ENCODE results near the gene ZNF593OS.

ZNF593OS gene

GRCh38 chr1:26160527-26161414, 10.9 kb downstream of the ZNF593OS start:
- DNase-seq (ENCODE audit: extremely low read depth in 1 of 2, low read depth in 1 of 2), result no peak

DNA sequence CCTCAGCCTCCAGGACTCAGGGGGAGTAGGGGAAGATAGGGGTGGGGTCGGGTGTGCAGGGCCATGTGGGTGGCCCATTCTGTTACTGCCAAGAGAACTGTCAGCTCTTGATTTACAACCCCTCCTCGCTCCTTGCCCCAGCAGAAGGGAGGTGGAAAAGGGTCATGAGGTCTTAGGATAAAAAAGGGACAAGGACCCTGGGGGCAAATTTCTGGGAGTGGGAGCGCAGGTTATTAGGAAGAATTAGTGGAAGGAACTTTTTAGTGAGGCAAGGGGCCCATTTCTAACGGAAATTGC, 11.9 kb downstream of the ZNF593OS start:
- DNase-seq (ENCODE audit: extremely low read depth in 1 of 2, low read depth in 1 of 2), result no peak

- DNase-seq (ENCODE audit: extremely low read depth in 1 of 2, low read depth in 1 of 2), result no peak
Measured at GRCh38 chr1:26158908-26159742, 12.5 kb downstream of the ZNF593OS start, which contains the start of gene FAM110D. TSS of gene FAM110D (plus strand) at chr1:26159079. CDS start at chr1:26161292, 2,213 bp downstream.

DNA sequence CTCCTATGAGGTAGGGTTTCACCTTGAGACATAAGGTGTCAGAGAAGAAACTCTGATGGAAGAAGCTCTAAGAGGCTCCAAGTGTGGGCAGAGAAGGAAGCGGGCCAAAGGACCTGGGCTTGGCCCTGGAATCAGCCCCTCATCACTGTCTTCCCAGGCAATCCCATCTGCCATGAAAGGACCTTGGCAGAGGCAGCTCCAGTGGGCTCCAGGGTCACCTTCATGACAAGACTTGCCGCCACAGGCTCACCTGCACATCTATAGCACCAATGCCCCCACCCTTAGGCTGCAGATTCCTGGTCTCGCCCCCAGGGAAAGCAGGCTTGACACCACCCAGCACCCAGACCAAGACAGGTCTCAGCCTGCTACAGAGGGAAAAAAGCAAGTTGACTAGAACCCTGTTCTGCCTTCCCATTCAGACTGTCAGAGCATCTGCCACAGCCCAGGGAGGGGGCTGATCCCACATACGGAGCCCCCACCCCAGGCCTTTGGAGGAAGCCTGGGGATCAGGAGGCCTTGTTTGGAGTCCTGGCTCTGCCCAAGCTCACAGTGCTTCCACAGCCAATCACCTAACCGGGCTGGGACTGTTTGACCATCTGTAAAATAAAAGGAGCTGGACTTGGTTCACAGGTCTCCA, 13.2 kb downstream of the ZNF593OS start:
- DNase-seq (ENCODE audit: extremely low read depth in 1 of 2, low read depth in 1 of 2), result no peak

DNA sequence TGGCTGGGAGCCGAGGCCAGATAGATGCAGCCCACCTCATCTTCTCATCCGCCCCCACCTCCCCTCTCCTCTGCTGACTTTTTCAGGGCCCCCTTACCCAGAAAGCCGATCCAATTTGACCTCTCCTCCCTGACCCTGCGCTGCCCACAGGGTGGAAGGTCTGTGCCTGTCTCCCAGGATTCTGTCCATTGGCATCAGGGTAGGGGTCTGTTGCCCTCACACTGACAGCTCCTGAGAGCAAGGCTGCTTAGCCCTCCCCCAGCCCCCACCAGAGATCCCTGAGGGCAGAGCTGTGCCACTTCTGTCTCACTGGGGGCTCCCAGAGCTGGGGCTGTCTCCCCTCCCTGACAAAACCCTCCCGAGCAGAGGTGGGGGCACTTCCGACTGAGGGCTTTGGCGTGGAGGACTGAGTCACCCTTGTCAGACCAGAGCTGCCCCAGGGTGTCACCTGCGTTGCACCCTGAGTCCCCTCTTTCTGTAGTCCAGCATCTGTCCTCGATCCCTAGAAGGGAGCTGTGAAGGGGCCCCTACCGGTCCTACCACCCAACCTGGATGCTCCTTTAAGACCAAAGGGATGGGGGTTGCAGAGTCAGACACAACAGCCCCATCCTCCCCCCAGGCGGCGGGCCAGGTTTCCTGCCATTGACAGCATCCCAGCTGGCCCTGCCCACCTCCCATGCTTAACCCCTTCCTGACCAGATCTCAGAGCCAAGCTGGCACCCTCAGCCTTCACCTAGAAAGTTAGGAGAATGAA, 15.2 kb downstream of the ZNF593OS start:
- DNase-seq (ENCODE audit: extremely low read depth in 1 of 2, low read depth in 1 of 2), result no peak

DNA sequence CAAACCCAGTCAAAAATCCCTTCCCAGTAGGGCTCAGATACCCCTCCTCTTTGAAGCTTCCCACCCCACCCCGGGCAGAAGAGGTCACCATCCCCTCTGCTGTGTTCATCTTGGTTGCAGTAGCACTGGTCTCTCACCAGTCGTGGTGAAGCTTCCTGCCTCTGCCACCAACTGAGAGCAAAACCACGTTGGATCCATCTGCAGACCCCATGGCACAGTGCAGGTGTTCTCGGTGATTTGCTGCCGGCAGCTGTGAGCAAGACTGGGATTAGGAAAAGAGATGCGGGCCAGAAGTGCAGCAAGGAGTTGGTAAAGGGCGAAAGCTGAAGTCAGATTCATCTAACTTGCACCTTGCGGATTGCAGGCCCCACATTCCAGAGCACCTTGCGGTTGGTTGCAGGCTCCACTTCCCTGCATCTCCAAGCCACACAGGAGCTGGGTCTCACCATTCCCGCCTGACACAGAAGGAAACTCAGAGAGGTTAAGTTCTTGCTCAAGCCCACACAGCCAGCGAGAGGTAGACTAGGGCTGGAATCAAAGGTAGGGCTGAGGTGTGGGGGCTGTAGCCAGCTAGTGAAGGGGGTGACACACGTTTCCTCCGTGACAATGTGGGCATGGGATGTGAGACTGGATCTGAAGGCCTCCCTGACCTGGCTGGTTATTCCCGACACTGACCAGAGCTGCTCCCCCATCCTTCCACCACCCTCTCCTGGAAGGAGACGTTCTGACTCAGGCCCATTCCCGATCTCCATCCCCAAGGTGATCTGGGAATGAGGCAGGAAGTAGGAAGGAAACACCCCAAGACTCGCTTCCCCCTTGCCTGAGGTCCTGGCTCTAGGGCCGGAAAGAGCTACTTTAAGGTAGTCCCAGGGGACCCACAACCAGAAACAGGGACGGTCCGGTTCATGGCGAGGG, 16.0 kb downstream of the ZNF593OS start:
- no peak for DNase-seq (ENCODE audit: extremely low read depth in 1 of 2, low read depth in 1 of 2)

DNA sequence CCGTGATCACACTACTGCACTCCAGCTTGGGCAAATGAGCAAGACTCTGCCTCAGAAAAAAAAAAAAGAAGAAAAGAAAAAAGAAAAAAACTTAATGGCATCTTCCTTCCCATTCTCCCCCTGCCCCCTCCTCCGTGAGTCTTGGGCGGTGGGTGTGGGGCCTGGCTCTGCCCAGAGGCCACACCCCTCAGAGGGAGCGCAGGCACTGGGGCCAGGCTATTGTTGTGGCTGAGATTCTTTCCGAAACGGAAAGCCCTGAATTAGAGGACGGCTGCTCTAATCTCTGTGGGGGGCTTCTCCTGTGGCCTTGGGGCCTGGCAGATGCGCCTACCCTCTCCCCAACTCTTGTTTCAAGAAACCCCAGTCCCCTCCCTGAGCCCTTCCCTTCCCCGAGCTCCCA, 16.9 kb downstream of the ZNF593OS start:
- DNase-seq (ENCODE audit: extremely low read depth in 1 of 2, low read depth in 1 of 2), result no peak

- no peak for DNase-seq (ENCODE audit: extremely low read depth in 1 of 2, low read depth in 1 of 2)
Measured at GRCh38 chr1:26153966-26154532, 17.6 kb downstream of the ZNF593OS start.

GRCh38 chr1:26148887-26149286, 22.7 kb downstream of the ZNF593OS start:
- no peak for DNase-seq (ENCODE audit: extremely low read depth in 1 of 2, low read depth in 1 of 2)

DNA sequence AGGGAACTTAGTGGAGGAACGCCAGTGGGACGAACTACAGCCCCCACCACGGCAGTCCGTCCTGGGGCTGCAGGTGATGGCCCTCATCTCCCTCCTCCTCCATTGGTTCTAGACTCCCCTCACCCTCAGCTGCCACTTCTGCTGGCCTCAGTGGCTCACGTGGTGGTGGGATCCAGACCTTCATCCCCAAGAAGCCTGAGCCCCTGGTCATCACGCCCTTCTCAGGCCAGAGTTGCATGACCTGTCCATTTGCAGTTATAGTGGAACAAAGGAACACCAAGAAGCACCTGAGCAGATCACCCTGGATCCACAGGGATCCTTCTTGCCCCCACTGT, 25.7 kb downstream of the ZNF593OS start:
- no peak for DNase-seq (ENCODE audit: extremely low read depth in 1 of 2, low read depth in 1 of 2)

DNA sequence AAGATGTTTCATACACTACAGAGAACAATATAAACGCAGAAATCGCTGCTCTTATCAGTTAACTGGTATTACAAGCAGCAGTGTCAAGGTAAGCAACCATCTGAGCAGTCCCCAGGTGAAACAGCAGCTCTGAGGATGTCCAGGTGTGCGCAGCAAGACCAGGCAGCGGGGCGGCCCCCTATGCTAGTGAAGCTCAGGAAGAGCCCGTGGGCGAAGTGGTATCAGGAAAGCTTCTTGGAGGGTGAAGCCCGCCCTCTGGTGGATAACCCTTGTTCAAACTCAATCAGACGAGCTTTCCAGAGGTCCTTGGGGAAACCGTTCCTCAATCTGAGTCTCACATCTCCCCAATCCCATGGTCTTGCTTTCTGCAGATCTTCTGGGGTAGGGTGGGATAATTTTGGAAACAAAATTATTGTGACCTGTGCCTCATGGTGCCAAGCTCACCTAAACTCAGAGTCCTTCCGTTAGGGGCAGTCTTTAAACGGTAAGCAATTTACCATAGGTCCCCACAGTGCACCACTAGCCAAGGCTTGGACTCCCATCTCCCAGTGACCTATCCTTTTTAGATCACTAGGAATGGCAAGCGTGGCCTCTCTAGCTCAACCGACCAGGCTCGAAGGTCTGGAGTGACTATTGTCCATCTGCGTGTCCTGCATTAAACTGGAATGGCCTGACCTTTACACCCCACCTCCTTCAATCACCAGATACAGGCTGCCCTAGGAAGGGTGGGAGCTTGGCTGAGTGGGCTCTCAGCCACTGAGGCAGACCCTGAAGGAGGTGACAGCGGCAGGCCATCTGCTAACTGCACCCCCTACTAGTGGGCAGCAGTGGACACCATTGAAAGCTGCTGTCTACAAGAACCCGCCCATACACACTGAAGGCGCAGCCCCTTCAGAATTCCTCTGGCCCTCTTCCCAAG, 26.3 kb downstream of the ZNF593OS start:
- DNase-seq (ENCODE audit: extremely low read depth in 1 of 2, low read depth in 1 of 2), result peak; percentile 58 to 65

DNA sequence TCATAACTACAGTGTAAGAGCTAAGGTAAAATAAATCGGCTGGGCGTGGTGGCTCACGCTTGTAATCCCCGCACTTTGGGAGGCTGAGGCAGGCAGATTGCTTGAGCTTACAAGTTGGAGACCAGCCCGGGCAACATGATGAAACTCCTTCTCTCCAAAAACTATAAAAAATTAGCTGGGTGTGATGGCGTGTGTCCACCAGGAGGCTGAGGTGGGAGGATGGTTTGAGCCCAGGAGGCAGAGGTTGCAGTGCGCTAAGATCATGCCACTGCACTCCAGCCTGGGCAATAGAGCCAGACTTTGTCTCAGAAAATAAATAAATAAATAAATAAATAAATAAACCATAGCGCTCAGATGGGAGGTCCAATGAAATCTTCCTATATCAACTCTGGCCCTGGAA, 29.5 kb downstream of the ZNF593OS start:
- no peak for DNase-seq (ENCODE audit: extremely low read depth in 1 of 2, low read depth in 1 of 2)

DNA sequence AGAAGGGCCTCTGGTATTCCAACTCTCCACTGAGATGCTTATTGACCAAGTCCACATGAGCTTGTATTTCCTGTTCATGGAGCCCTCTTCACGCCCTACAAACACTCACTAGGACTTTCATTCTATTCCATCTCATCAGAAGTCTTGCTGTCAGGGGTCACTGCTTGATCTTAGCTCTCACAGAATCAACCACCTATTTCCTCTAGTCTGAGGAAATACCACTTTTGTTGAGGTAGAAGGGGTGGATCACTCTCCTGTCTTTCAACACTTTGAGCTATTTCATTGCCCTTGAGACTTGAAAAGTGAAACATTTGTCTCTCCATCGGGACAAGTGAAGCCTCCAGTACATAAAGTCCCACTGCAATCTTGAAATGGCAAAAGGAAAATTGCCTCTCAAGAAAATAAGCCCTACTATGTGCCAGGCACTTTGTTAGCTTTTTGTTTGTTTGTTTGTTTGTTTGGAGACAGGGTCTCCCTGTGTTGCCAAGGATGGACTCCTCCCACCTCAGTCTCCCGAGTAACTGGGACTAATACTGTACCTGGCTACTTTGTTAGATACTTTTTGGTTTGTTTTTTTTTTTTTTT, 32.6 kb downstream of the ZNF593OS start:
- no peak for DNase-seq (ENCODE audit: extremely low read depth in 1 of 2, low read depth in 1 of 2)

GRCh38 chr1:26134466-26134865, 37.2 kb downstream of the ZNF593OS start:
- no peak for DNase-seq (ENCODE audit: extremely low read depth in 1 of 2, low read depth in 1 of 2)

- DNase-seq (ENCODE audit: extremely low read depth in 1 of 2, low read depth in 1 of 2), result no peak
Measured at GRCh38 chr1:26132834-26133167, 38.8 kb downstream of the ZNF593OS start.

DNA sequence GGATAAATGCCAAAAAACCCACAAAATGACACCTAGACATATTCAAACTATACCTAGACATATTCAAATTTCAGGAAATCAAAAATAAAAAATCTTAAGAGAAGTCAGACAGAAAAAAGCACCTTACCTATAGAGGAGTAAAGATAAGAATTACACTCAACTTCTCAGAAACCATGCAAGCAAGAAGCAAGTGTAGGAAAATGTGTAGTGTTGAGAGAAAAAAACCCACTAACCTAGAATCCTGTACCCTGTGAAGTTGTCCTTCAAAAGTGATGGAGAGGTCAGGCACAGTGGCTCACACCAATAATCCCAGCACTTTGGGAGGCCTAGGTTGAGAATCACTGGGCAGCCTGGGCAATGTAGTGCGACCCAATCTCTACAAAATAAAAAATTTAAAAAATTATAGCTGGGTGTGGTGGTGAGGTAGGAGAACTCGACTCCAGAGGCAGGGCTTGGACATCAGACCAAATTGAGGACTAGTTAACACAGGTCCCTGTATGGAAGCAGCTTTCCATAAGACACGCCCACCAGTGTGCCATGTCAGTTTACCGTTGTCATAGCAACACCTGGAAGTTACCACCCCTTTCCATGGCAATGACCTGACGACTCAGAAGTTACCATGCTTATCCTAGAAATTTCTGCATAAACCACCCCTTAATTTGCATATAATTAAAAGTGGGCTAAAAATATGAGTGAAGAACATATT, 39.4 kb downstream of the ZNF593OS start:
- no peak for DNase-seq (ENCODE audit: extremely low read depth in 1 of 2, low read depth in 1 of 2)

DNA sequence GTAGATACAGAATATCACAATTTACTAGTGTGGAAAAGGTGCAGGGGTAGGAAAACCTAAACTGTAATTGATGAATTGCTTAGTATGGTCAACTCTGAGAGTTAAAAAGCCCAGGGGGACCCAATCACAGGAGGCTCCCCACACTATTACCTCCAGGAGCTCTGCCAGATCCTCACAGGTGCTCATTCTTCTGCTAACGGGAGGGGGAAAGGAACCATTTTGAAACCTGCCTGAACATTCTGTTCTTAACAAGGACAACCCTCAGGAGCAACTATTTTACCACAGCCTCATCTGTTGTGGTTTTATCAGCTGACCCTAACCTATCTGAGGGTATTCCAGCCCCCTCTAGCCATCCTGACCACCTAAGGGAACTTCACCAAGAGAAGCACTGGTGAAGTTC, 40.9 kb downstream of the ZNF593OS start:
- DNase-seq (ENCODE audit: extremely low read depth in 1 of 2, low read depth in 1 of 2), result no peak

DNA sequence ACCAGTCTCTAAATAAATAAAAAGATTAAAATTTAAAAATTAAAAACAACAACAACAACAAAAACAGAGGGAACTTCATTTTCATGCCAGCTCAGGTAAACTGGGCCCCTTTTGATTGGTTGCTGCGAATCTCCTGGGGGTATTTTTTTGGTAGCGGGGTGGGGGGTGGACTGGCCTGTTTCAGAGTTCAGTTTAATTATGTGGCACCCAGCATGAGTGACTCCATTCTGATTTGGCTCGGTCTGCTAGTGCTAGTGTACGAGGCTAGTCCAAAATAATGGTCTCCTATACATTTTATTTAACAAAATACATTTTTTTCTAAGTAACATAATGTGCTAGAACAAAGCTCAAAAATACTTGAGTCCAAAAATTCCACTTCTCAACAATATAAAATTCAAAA, 41.9 kb downstream of the ZNF593OS start:
- DNase-seq (ENCODE audit: extremely low read depth in 1 of 2, low read depth in 1 of 2), result no peak

Data from activated CD8-positive, alpha-beta memory T cell treated with anti-CD3 and anti-CD28 coated beads for 1 hour (primary cell).